Astrocyte (in vitro differentiated cells and primary cell): ENCODE measurements around the gene MED27.

Experiments
- CTCF ChIP-seq: IDR thresholded peaks from 2 replicates; pipeline ENCODE4 v1.5.1; 2011; ENCODE audit warnings: low read depth, mild to moderate bottlenecking, inconsistent platforms, low read length, moderate library complexity; ENCODE audit not compliant: insufficient read depth
- EZH2 ChIP-seq: IDR thresholded peaks from 2 replicates; pipeline ENCODE4 v1.6.1; 2012; ENCODE audit warnings: mild to moderate bottlenecking, low read length, inconsistent platforms; ENCODE audit not compliant: insufficient read depth

GRCh38 chr9:132049900-132050299 is 29.8 kb downstream of the MED27 start:
- no peak for TF ChIP-seq EZH2
- TF ChIP-seq CTCF, result no peak
